Endothelial cell of umbilical vein (primary cell): ENCODE measurements around the gene ZFYVE28.

Source experiments
- EZH2 ChIP-seq: IDR thresholded peaks from 2 replicates; pipeline ENCODE4 v1.6.1; 2012; ENCODE audit warnings: borderline replicate concordance, low read depth, mild to moderate bottlenecking, moderate library complexity, low read length, inconsistent platforms; ENCODE audit not compliant: severe bottlenecking
- FOS ChIP-seq: IDR thresholded peaks from 2 replicates; pipeline ENCODE4 v1.6.1; 2011; ENCODE audit warnings: mild to moderate bottlenecking, low read length, moderate library complexity, borderline replicate concordance; ENCODE audit not compliant: insufficient read depth
- GATA2 ChIP-seq: IDR thresholded peaks from 2 replicates; pipeline ENCODE4 v1.7.0; 2011; ENCODE audit warnings: low read depth, mild to moderate bottlenecking, moderate library complexity, mixed read lengths, low read length; ENCODE audit not compliant: insufficient read length, insufficient read depth
- POLR2A ChIP-seq: IDR thresholded peaks from 2 replicates; pipeline ENCODE4 v1.6.1; 2012; ENCODE audit warnings: low read depth, mild to moderate bottlenecking, control low read depth, low read length
- POLR2AphosphoS5 ChIP-seq: IDR thresholded peaks from 2 replicates; pipeline ENCODE4 v1.6.1; 2012; ENCODE audit warnings: low read depth, mild to moderate bottlenecking, control low read depth, low read length, moderate library complexity; ENCODE audit not compliant: insufficient read depth
- TF ChIP-seq, protein P1 (sequence below), 2 donors: IDR thresholded peaks; 1 replicate in 1 of 2; 2 replicates in 1 of 2; pipeline ENCODE4 v1.5.1; 2011; ENCODE audit warnings: low read length in 2 of 2, mild to moderate bottlenecking in 2 of 2, moderate library complexity in 2 of 2, control low read depth in 1 of 2, inconsistent platforms in 1 of 2, low read depth in 1 of 2; ENCODE audit not compliant: insufficient read depth in 1 of 2; ENCODE audit errors: extremely low read depth in 1 of 2
- TF ChIP-seq, protein P2 (sequence below): IDR thresholded peaks from 2 replicates; pipeline ENCODE4 v1.6.1; 2011; ENCODE audit not compliant: insufficient read depth, insufficient read length

DNA sequence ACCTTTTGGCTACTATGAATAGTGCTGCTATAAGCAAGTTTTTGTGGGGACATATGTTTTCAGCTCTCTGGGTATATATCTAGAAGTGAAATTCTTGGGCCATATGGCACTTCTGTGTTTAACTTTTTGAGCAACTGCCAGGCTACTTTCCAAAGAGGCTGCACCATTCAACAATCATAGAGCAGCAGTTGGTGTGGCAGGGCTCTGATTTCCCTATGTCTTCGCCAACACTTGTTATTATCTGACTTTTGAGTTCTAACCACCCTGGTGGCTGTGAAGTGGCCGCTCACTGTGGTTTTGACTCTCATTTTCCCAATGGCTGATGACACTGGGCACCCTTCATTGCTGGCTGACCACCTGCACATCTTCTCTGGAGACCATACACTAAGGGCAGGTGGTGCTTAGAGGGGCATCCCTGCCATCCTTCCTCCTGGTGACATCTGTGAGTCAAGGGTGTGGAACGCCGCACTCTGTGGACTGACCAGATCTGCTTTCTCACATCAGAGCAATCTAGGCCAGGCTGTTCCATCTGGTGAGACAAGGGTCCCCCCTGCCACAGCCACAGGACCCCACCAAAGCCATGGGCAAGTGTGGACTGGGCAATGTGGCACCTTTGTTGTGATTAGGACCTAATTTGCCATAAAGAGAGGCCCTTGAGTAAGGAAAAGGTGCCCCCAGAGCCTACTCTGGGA lies 49.6 kb downstream of the ZFYVE28 start:
- TF ChIP-seq, protein P1, sequence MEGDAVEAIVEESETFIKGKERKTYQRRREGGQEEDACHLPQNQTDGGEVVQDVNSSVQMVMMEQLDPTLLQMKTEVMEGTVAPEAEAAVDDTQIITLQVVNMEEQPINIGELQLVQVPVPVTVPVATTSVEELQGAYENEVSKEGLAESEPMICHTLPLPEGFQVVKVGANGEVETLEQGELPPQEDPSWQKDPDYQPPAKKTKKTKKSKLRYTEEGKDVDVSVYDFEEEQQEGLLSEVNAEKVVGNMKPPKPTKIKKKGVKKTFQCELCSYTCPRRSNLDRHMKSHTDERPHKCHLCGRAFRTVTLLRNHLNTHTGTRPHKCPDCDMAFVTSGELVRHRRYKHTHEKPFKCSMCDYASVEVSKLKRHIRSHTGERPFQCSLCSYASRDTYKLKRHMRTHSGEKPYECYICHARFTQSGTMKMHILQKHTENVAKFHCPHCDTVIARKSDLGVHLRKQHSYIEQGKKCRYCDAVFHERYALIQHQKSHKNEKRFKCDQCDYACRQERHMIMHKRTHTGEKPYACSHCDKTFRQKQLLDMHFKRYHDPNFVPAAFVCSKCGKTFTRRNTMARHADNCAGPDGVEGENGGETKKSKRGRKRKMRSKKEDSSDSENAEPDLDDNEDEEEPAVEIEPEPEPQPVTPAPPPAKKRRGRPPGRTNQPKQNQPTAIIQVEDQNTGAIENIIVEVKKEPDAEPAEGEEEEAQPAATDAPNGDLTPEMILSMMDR (IDR thresholded peaks at IDR 0.05; ENCODE audit: extremely low read depth in 1 of 2, insufficient read depth in 1 of 2, low read depth in 1 of 2, low read length in 2 of 2), result no peak
- no peak for TF ChIP-seq POLR2AphosphoS5
- TF ChIP-seq POLR2A, result no peak
- TF ChIP-seq EZH2, result no peak
- TF ChIP-seq, protein P2, sequence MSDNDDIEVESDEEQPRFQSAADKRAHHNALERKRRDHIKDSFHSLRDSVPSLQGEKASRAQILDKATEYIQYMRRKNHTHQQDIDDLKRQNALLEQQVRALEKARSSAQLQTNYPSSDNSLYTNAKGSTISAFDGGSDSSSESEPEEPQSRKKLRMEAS, result no peak
- TF ChIP-seq GATA2, result no peak
- no peak for TF ChIP-seq FOS
